GOT3 (cell line): ENCODE data around the gene C19orf38.
A peak's percentile ranks its signal among the peaks of the same experiment; 100 is the strongest.

Experiments used
- DNase-seq: peaks from one replicate; lab custom pipeline; 2025; ENCODE audit warnings: mixed read lengths; lab: John Stamatoyannopoulos, UW

Gene C19orf38

DNA sequence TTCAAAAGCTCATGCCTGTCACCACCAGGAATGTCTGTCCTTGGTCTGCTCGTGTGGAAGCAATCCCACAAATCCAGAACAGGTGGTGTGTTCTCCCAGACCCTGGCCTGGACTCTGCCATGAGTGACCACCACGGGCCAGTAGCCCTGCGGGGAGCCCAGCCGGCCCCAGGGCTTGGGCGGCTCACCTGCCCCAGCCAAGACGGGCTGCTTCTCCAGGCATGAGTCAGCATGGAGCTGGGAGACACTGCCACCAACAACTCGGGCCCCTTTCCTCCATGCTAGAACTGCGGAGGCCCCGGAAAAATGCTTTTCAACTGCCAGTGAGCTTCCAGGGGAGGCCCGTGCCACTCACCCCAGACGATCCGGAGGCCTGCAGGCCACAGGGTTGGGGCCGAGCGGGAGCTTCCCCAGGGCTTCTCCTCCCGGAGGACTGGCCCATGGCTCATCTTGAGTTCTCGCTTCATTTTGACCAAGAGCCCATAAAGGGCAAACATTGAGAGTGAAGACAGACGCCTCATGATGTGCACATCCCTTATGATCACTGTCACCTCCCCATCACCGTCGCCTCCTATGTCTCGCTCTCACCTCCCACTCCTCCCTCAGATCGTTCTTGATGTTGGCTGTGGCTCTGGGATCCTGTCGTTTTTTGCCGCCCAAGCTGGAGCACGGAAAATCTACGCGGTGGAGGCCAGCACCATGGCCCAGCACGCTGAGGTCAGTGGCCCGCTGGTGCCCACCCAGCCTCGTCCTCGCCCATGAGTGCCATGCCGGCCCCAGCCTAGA is 63.6 kb downstream of the C19orf38 start:
- DNase-seq, result no peak

DNA sequence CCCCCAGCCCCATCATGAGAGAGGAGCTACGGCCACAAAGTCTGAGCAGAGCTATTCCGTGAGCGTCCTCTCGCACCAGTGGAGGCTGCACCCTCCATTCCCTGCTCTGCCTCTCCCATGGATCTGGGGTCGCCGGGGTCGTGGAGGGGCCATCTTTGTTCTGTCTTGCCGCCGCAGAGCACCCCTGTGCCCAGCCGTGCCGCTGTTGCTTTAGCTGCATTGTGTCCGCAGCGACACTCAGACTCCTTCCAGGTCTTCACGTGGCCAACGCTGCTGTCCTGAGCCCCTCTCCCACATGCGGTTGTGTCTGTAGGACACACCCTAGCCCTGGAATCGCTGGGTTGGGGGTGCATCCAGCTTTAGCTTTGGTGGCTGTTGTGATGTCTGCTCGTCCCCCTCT is 64.4 kb downstream of the C19orf38 start:
- no peak for DNase-seq

DNA sequence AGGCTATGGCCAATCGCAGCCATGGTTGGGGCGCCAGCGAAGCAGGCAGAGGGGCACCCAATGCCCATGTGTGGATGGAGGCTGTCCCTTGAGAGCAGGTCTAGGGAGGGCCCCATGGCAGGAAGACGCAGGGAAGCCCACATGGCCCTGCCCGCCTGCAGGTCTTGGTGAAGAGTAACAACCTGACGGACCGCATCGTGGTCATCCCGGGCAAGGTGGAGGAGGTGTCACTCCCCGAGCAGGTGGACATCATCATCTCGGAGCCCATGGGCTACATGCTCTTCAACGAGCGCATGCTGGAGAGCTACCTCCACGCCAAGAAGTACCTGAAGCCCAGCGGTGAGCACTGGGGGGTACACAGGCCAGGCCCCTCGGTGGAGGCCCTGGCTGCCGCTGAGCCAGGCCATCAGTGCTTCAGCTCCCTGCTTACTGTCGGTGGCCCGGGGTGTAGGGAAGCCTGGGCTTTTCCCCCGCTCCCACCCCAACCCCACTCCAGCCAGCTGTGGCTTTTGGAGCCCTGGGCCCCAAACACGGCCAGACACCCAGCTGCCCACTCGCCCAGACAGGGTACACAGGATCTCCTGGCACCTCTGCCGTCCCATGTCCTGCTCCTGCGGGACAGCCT is 65.6 kb downstream of the C19orf38 start:
- DNase-seq, result no peak

DNA sequence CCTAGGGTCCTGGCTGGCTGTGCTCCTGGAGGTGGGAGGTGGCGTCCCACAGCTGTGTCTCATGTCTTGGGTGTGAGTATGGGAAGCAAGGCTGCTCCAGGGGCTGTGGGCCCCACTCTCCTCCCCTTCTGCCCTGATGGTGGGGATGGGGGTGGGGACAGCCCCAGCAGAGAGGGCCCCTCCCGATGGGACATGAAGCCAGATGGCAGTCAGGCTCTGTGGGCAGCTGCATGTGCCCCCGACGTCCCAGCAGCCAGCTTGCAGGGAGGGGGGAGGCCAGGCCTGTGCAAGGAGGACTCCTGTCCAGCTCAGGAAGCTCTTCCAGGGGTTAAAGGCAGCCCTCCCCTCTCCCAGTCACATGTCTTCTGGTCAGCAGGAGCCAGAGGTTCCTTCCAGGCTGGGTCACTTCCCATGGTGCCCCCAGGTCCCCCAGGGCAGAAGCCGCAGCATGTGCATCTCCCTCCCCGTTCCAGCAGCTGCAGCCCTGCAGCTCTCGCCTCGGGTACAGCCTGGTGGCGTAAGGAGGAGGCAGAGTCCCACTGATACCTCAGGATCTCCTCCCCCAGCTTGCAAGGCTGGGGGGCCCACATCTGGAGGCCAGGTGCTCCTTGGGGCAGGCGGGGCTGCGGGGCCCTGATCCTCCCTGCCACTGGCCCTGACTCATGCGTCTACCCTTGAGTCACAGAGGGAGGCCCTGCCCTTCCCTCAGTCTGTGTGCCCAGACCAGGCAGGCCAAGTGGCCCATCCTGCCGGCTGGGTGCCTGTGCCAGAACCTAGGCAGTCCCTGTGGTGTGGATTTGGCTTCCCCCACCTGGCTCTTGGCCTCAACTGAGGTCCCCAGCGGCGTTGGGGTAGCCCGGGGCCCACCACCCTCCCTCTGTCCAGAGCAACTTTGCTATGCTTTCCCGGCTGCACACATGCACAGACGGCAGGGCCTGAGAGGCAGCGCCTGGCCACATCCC is 67.2 kb downstream of the C19orf38 start:
- DNase-seq, result peak; percentile 36

DNA sequence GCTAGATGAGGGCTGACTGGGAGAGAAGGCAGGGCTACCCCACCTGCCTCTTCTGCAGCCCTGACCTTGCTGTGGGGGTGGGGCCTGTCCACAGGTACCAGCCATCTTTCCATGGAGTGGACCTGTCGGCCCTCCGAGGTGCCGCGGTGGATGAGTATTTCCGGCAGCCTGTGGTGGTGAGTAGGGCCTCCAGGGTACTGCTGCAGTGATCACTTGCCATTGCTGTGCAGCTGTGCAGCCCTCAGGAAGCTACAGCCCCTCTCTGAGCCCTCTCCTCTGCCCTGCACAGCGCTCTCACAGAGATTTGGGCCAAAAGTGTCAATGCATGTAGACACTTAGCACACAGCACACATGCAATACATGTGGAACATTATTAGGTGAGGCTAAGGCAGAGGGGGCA is 68.4 kb downstream of the C19orf38 start:
- no peak for DNase-seq

DNA sequence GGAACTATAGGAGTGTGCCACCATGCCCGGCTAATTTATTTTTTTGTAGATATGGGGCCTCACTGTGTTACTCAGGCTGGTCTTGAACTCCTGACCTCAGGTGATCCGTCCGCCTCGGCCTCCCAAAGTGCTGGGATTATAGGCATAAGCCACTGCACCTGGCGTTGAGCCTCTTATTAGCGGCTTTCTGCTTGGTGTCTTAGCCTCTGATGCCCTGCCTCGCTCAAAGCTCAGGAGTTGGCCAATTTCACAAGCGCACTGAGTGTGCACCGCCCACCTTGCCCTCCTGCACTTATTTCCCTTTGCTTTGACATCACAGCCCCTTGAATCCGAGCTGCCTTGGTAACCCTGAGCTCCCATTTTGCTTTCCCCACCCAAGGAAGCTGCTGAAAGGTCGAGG is 70.1 kb downstream of the C19orf38 start:
- no peak for DNase-seq
